ENCODE data around the gene CRK.

DNA sequence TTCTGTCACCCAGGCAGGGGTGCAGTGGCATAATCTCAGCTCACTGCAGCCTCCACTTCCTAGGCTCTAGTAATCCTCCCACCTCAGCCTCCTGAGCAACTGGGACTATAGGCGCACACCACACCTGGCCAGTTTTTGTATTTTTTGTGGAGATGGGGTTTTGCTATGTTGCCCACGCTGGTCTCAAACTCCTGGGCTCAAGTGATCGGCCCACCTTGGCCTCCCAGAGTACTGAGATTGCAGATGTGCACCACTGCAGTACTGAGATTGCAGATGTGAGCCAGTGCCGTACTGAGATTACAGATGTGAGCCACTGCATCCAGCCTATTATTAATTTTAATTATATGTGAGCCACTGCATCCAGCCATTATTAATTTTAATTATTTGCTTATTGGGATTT is 13.8 kb downstream of the CRK start:
- TF ChIP-seq, protein P1, sequence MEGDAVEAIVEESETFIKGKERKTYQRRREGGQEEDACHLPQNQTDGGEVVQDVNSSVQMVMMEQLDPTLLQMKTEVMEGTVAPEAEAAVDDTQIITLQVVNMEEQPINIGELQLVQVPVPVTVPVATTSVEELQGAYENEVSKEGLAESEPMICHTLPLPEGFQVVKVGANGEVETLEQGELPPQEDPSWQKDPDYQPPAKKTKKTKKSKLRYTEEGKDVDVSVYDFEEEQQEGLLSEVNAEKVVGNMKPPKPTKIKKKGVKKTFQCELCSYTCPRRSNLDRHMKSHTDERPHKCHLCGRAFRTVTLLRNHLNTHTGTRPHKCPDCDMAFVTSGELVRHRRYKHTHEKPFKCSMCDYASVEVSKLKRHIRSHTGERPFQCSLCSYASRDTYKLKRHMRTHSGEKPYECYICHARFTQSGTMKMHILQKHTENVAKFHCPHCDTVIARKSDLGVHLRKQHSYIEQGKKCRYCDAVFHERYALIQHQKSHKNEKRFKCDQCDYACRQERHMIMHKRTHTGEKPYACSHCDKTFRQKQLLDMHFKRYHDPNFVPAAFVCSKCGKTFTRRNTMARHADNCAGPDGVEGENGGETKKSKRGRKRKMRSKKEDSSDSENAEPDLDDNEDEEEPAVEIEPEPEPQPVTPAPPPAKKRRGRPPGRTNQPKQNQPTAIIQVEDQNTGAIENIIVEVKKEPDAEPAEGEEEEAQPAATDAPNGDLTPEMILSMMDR (conservative IDR thresholded peaks at IDR 0.05; ENCODE audit: low read depth, low read length): no peak
- TF ChIP-seq RCOR1 (IDR thresholded peaks at IDR 0.05; ENCODE audit: insufficient replicate concordance, low read length) (no peak), RFX5 (IDR thresholded peaks at IDR 0.05; ENCODE audit: low read depth, low read length) (no peak), POLR2A (IDR thresholded peaks at IDR 0.05; ENCODE audit: low read depth, low read length) (no peak), CEBPB (IDR thresholded peaks at IDR 0.05; ENCODE audit: low read depth, low read length) (no peak), BHLHE40 (IDR thresholded peaks at IDR 0.05; ENCODE audit: low read depth, low read length) (no peak), RAD21 (IDR thresholded peaks at IDR 0.05; ENCODE audit: low read length) (no peak), MAZ (IDR thresholded peaks at IDR 0.05; ENCODE audit: borderline replicate concordance, low read depth, low read length) (no peak), MXI1 (IDR thresholded peaks at IDR 0.05; ENCODE audit: borderline replicate concordance, low read depth, low read length) (no peak)
- TF ChIP-seq, protein P2, sequence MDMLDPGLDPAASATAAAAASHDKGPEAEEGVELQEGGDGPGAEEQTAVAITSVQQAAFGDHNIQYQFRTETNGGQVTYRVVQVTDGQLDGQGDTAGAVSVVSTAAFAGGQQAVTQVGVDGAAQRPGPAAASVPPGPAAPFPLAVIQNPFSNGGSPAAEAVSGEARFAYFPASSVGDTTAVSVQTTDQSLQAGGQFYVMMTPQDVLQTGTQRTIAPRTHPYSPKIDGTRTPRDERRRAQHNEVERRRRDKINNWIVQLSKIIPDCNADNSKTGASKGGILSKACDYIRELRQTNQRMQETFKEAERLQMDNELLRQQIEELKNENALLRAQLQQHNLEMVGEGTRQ (IDR thresholded peaks at IDR 0.05; ENCODE audit: low read depth, low read length): no peak
